ENCODE results near the gene ANTXR1.

The ANTXR1 gene

GRCh38 chr2:69211686-69212085 is 198.7 kb downstream of the ANTXR1 start:
- TF ChIP-seq CTCF (IDR thresholded peaks at IDR 0.05; ENCODE audit: low read depth, low read length, missing control alignments): no peak
- no peak overlapping the region for H3K4me3 ChIP-seq (ENCODE audit: low read depth, low read length)
- in situ Hi-C loops (cut with HindIII; ENCODE audit: low sequenced_read_pairs): no loop called here
- DNase-seq (ENCODE audit: low read depth): no peak

- DNase-seq (ENCODE audit: low read depth): no peak
- TF ChIP-seq CTCF (IDR thresholded peaks at IDR 0.05; ENCODE audit: low read depth, low read length, missing control alignments): no peak
- no peak overlapping the region for H3K4me3 ChIP-seq (ENCODE audit: low read depth, low read length)
- in situ Hi-C loops (cut with HindIII; ENCODE audit: low sequenced_read_pairs): no loop called here
Observed at GRCh38 chr2:69212238-69213028, 199.5 kb downstream of the ANTXR1 start.

GRCh38 chr2:69213201-69213600 is 200.2 kb downstream of the ANTXR1 start:
- in situ Hi-C loops (cut with HindIII; ENCODE audit: low sequenced_read_pairs): no loop called here
- H3K4me3 ChIP-seq (ENCODE audit: low read depth, low read length): no peak overlapping the region
- DNase-seq (ENCODE audit: low read depth): no peak
- TF ChIP-seq CTCF (IDR thresholded peaks at IDR 0.05; ENCODE audit: low read depth, low read length, missing control alignments): no peak

GRCh38 chr2:69213782-69214181 is 200.8 kb downstream of the ANTXR1 start:
- H3K4me3 ChIP-seq (ENCODE audit: low read depth, low read length): no peak overlapping the region
- in situ Hi-C loops (cut with HindIII; ENCODE audit: low sequenced_read_pairs): no loop called here
- no peak for TF ChIP-seq CTCF (IDR thresholded peaks at IDR 0.05; ENCODE audit: low read depth, low read length, missing control alignments)

GRCh38 chr2:69214898-69215297 is 201.9 kb downstream of the ANTXR1 start:
- in situ Hi-C loops (cut with HindIII; ENCODE audit: low sequenced_read_pairs): no loop called here
- no peak overlapping the region for H3K4me3 ChIP-seq (ENCODE audit: low read depth, low read length)
- TF ChIP-seq CTCF (IDR thresholded peaks at IDR 0.05; ENCODE audit: low read depth, low read length, missing control alignments): no peak
- no peak for DNase-seq (ENCODE audit: low read depth)

More at GRCh38 chr2:69213782-69214181, 200.8 kb downstream of the ANTXR1 start:
- no peak for DNase-seq (ENCODE audit: low read depth)

- TF ChIP-seq CTCF (IDR thresholded peaks at IDR 0.05; ENCODE audit: low read depth, low read length, missing control alignments): no peak
- DNase-seq (ENCODE audit: low read depth): peak; percentile 71
- in situ Hi-C loops (cut with HindIII; ENCODE audit: low sequenced_read_pairs): no loop called here
- no peak overlapping the region for H3K4me3 ChIP-seq (ENCODE audit: low read depth, low read length)
Observed at GRCh38 chr2:69216535-69217332, 203.8 kb downstream of the ANTXR1 start.
